Prostate gland (tissue), 2 donors: ENCODE data around the gene DMWD. TPM values are rescaled to one million over a fixed set of nuclear protein-coding genes. Genes with fewer than 3 reads are reported as not detected.
A peak's percentile ranks its signal among the peaks of the same experiment; 100 is the strongest.

Source experiments
- DNase-seq: peaks from one replicate; pipeline ENCODE4 v3.0.0-alpha.2; 2019; ENCODE audit warnings: low spot score
- H3K27ac ChIP-seq, 2 donors: fragments of 200-600 bp; sonication (generic); 2 replicates each; pipeline ENCODE4 v1.5.1; 2017 to 2019
- H3K27me3 ChIP-seq: fragments of 200-600 bp; sonication (generic); replicated peaks from 2 replicates; pipeline ENCODE4 v1.5.1; 2019; ENCODE audit not compliant: insufficient read depth
- H3K36me3 ChIP-seq, 2 donors: fragments of 200-600 bp; sonication (generic); 1 replicate in 1 of 2; 2 replicates in 1 of 2; pipeline versions ENCODE4 v1.5.1 to v1.8.1; 2017 to 2019
- H3K4me1 ChIP-seq: fragments of 200-600 bp; sonication (generic); replicated peaks from 2 replicates; pipeline ENCODE4 v1.5.1; 2019
- H3K4me3 ChIP-seq, 2 donors: fragments of 200-600 bp; sonication (generic); 2 replicates each; pipeline ENCODE4 v1.5.1; 2017 to 2019
- H3K9me3 ChIP-seq: fragments of 200-600 bp; sonication (generic); 2 replicates; pipeline ENCODE4 v1.5.1; 2017
- POLR2A ChIP-seq: fragments of 450-650 bp; IDR thresholded peaks from one replicate; pipeline ENCODE4 v1.6.1; 2016; ENCODE audit warnings: antibody characterized with exemption, mild to moderate bottlenecking
- POLR2AphosphoS5 ChIP-seq: sonication (generic); formaldehyde crosslinking; IDR thresholded peaks from one replicate; pipeline ENCODE4 v1.6.1; 2017; ENCODE audit warnings: antibody characterized with exemption
- WGBS: methylation state at CpG from one replicate; pipeline ENCODE4 v1.1.5; 2018; 5-methylcytosine and 5-hydroxymethylcytosine counted together
- intact Hi-C: fragments of 100-400 bp; cut with DNase I; formaldehyde crosslinking; loops from one replicate; pipeline ENCODE4 v1.14.2; 2022
- total RNA-seq, 2 donors: library from RNA; depleted of rRNA; stranded (reverse); fragments of >200 nt; gene quantifications; one replicate each; pipeline ENCODE4 v1.1.0, GENCODE V29; 2016
- TF ChIP-seq, protein P1 (sequence below), 4 experiments: fragments of 200-600 bp in 2 of 4; fragments of 450-650 bp in 2 of 4; sonication (generic) in 2 of 4; IDR thresholded peaks; 1 replicate in 3 of 4; 2 replicates in 1 of 4; pipeline ENCODE4 v1.5.1; 2016 to 2019; ENCODE audit warnings: antibody characterized with exemption in 4 of 4, mild to moderate bottlenecking in 2 of 4, moderate library complexity in 2 of 4

DMWD gene
- total RNA-seq, 2 donors from 2014 or later: 35.5 to 96.7 TPM

GRCh38 chr19:45781214-45782161, 11.2 kb downstream of the DMWD start:
- Histone ChIP-seq H3K27me3 (no peaks in the 10 kb centered on the region), H3K4me3 (peak overlapping the region; percentile 30 to 48), H3K36me3 (peaks cover 0 to 17% of the 10 kb centered on the region in 2 donors), H3K27ac (peak overlapping the region; percentile 82 to 89), H3K4me1 (peaks cover 18% of the 10 kb centered on the region), H3K9me3 (no peaks in the 10 kb centered on the region)
- intact Hi-C loops: no loop called here
- peak; percentile 52 for DNase-seq
- TF ChIP-seq POLR2AphosphoS5 (peak; percentile 5), POLR2A (no peak)
- TF ChIP-seq, protein P1, sequence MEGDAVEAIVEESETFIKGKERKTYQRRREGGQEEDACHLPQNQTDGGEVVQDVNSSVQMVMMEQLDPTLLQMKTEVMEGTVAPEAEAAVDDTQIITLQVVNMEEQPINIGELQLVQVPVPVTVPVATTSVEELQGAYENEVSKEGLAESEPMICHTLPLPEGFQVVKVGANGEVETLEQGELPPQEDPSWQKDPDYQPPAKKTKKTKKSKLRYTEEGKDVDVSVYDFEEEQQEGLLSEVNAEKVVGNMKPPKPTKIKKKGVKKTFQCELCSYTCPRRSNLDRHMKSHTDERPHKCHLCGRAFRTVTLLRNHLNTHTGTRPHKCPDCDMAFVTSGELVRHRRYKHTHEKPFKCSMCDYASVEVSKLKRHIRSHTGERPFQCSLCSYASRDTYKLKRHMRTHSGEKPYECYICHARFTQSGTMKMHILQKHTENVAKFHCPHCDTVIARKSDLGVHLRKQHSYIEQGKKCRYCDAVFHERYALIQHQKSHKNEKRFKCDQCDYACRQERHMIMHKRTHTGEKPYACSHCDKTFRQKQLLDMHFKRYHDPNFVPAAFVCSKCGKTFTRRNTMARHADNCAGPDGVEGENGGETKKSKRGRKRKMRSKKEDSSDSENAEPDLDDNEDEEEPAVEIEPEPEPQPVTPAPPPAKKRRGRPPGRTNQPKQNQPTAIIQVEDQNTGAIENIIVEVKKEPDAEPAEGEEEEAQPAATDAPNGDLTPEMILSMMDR (IDR thresholded peaks at IDR 0.05): no peak
- WGBS: 26% methylated on average over 16 of the region's 17 CpGs

DNA sequence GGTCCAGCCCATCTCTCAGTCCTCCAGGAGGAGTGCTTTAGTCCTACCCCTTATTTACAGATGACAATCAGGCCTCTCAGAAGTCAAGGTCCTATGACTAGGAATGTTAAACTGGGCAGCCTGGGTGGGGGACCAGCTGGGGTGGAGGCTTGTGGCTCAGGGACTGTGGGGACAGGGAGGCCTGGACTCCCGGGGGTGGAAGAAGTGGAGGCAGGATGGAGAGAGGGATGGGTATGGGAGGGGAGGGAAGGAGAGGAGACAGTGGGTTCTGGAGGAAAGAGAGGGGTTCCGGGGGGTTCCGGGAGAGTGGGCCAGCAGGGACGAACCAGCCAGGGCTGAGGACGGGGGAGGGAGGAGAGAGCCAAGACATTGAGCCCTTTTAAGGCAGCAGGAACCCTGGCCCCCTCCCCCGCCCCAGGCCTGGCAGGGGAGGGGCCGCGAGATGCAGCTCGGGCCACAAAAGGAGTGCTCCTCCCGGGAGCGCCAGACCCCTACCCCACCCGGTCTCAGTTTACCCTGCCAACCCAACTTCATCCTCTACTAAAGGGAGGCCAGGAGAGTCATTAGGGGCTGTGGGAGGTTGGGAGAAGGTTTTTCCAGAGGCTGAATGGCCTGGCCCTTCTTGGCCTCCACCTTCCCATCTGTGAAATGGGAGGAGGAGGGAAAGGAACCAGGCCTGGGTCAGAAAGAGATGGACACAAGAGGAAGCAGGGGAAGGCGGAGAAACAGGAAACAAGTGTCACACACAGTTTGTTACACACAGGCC, 12.0 kb downstream of the DMWD start:
- TF ChIP-seq, protein P1 (IDR thresholded peaks at IDR 0.05): no peak
- TF ChIP-seq POLR2AphosphoS5: no peak
- no peak for TF ChIP-seq POLR2A
- WGBS: 34% methylated on average over 13 of the region's 13 CpGs
- Histone ChIP-seq H3K36me3 (peaks cover 0 to 17% of the 10 kb centered on the region in 2 donors), H3K27me3 (no peaks in the 10 kb centered on the region), H3K4me3 (peak overlapping the region; percentile 30 to 48), H3K9me3 (no peaks in the 10 kb centered on the region), H3K4me1 (peaks cover 18% of the 10 kb centered on the region), H3K27ac (peak overlapping the region; percentile 82 to 89)
- intact Hi-C loops: no loop called here
- no peak for DNase-seq

GRCh38 chr19:45780146-45780447, 12.5 kb downstream of the DMWD start:
- H3K4me3 ChIP-seq: peak overlapping the region in 1 of 2 donors; percentile 30
- H3K9me3 ChIP-seq: no peaks in the 10 kb centered on the region
- peaks cover 18% of the 10 kb centered on the region for H3K4me1 ChIP-seq
- peak overlapping the region in 1 of 2 donors; percentile 82 for H3K27ac ChIP-seq
- intact Hi-C loops: no loop called here
- 24% methylated on average over 4 of the region's 4 CpGs for WGBS
- peaks cover 0 to 17% of the 10 kb centered on the region in 2 donors for H3K36me3 ChIP-seq
- TF ChIP-seq POLR2A: no peak
- H3K27me3 ChIP-seq: no peaks in the 10 kb centered on the region
- no peak for DNase-seq

DNA sequence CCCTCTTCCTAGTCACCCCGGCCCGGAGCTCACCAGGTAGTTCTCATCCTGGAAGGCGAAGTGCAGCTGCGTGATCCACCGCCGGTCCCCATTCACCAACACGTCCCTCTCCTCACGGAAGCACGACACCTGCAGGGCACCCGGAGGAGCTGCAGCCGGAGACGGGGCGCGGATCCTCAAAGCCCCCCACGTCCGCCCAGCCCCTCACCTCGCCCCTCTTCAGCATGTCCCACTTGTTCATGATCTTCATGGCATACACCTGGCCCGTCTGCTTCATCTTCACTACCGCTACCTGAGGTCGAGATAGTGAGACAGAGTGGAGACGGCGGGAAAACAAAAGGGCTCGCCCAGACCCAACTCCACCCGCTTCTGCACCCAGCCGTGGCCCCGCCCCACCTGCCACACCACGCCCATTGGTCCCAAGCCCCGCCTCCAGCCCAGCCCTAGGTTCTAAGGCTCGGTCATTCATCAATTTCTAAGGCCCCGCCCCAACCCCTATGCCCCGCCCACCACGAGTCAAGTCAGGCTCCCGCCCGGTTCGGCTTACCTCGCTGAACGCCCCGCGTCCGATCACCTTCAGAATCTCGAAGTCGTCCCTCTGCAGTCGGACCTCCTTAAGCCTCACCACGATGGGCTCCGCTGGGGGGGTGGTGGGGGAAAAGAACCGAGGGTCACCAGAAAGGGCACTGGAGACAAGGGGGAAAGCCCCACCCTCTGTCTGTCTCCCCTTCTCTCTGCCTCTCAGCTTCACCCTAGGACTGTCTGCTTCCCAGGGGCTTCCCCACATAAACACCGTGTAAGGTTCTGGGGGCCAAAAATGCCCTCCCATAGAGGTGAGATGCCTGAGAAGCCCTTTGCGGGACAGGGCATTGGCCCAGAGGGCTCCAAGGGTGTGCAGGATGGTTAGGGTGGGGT, 13.2 kb downstream of the DMWD start:
- DNase-seq: peak; percentile 90
- H3K9me3 ChIP-seq: no peaks in the 10 kb centered on the region
- intact Hi-C loops: no loop called here
- H3K4me1 ChIP-seq: peaks cover 18% of the 10 kb centered on the region
- H3K36me3 ChIP-seq: peaks cover 0 to 17% of the 10 kb centered on the region in 2 donors
- H3K27ac ChIP-seq: peak overlapping the region; percentile 26 to 82
- TF ChIP-seq, protein P1 (IDR thresholded peaks at IDR 0.05): peak; percentile 52 to 82 (median 66)
- TF ChIP-seq POLR2AphosphoS5 (peak; percentile 38), POLR2A (no peak)
- no peaks in the 10 kb centered on the region for H3K27me3 ChIP-seq
- H3K4me3 ChIP-seq: peak overlapping the region in 1 of 2 donors; percentile 14
- WGBS: 11% methylated on average over 48 of the region's 48 CpGs
